Kidney epithelial cell (primary cell): ENCODE results near the gene UQCC2. TPM values are rescaled to one million over a fixed set of nuclear protein-coding genes. Genes with fewer than 3 reads are reported as not detected.

Experiments
- DNase-seq: peaks from one replicate; pipeline ENCODE4 v3.0.0-alpha.2; 2010; ENCODE audit warnings: low read depth
- H3K27me3 ChIP-seq: 2 replicates; pipeline ENCODE4 v1.6.0; 2011; ENCODE audit warnings: low read length; ENCODE audit not compliant: control insufficient read depth, insufficient read depth
- H3K36me3 ChIP-seq: 2 replicates; pipeline ENCODE4 v1.5.1; 2011; ENCODE audit warnings: low read length; ENCODE audit not compliant: control insufficient read depth, insufficient read depth
- H3K4me3 ChIP-seq: 2 replicates; pipeline ENCODE4 v1.5.1; 2011; ENCODE audit warnings: low read depth, mild to moderate bottlenecking, control low read depth, low read length
- total RNA-seq: library from RNA; depleted of rRNA; stranded (reverse); fragments of >200 nt; gene quantifications from 2 replicates; pipeline ENCODE4 v1.2.3, GENCODE V29; 2015
- TF ChIP-seq, protein P1 (sequence below): IDR thresholded peaks from 2 replicates; pipeline ENCODE4 v1.5.1; 2011; ENCODE audit warnings: mild to moderate bottlenecking, moderate library complexity, low read length, control low read depth, inconsistent platforms; ENCODE audit not compliant: insufficient read depth, poor library complexity, severe bottlenecking

The UQCC2 gene
- total RNA-seq, 1 donor from 2014 or later, result 38.4 TPM

DNA sequence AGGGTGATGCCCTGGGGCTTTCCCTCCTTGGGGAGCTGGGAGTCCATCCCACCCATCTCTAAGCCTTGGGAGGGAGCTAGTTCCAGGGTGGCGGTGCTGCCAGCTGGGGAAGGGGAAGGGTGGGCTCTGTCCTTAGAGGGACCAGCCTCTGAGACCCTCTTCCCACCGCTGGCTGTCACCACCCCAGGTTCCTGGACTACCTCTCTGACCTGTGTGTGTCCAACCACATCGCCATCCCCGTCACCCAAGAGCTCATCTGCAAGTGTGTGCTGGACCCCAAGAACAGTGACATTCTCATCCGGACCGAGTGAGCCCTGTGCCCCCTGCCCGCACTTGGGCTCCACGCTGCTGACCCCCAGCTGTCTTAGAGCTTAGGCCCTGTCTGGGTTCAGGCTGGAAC, 43.2 kb downstream of the UQCC2 start:
- no peak for DNase-seq
- Histone ChIP-seq H3K4me3 (no peak overlapping the region), H3K27me3 (no peaks in the 10 kb centered on the region), H3K36me3 (peaks cover 6% of the 10 kb centered on the region)
- TF ChIP-seq, protein P1, sequence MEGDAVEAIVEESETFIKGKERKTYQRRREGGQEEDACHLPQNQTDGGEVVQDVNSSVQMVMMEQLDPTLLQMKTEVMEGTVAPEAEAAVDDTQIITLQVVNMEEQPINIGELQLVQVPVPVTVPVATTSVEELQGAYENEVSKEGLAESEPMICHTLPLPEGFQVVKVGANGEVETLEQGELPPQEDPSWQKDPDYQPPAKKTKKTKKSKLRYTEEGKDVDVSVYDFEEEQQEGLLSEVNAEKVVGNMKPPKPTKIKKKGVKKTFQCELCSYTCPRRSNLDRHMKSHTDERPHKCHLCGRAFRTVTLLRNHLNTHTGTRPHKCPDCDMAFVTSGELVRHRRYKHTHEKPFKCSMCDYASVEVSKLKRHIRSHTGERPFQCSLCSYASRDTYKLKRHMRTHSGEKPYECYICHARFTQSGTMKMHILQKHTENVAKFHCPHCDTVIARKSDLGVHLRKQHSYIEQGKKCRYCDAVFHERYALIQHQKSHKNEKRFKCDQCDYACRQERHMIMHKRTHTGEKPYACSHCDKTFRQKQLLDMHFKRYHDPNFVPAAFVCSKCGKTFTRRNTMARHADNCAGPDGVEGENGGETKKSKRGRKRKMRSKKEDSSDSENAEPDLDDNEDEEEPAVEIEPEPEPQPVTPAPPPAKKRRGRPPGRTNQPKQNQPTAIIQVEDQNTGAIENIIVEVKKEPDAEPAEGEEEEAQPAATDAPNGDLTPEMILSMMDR, result no peak

- Histone ChIP-seq H3K27me3 (no peaks in the 10 kb centered on the region), H3K4me3 (no peak overlapping the region), H3K36me3 (peaks cover 6% of the 10 kb centered on the region)
- TF ChIP-seq, protein P1, result no peak
- DNase-seq, result no peak
These were observed 43.7 kb downstream of the UQCC2 start for GRCh38 chr6:33667776-33668175.

DNA sequence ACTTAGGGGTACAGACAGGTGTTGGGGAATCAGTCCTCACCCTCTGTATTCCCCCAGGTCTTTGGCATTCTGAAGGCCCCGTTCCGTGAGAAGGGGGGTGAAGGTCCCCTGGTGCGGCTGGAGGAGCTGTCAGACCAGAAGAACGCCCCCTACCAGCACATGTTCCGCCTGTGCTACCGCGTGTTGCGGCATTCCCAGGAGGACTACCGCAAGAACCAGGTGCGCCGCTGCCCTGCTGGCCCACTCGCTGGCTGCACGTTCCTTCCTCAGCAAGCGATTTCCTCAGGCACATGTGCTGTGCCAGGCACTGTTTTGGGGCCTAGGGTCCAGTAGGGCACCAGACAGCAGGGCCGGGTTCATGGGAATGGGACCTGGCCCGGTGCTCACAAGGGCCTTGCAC, 44.4 kb downstream of the UQCC2 start:
- DNase-seq, result no peak
- TF ChIP-seq, protein P1, result no peak
- peaks cover 6% of the 10 kb centered on the region for H3K36me3 ChIP-seq

DNA sequence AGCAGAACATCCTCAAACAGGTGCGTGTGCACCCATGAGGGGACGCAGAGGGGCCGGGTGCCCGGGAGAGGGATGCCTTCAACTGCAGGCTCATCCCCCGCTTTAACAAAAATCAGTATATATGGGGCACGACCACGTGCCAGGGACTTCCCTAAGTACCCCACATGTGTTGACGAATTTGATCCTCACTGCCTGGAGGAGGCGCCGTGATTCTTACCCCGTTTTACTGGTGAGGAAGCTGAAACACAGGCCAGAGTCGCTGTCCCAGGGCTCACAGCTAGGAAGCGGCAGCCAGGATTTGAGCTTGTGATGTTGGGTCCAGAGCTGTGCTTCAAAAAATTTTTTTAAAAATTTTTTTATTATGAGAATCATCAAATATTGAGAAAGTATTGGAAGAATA, 45.5 kb downstream of the UQCC2 start:
- DNase-seq, result no peak
- Histone ChIP-seq H3K27me3 (no peaks in the 10 kb centered on the region), H3K36me3 (peaks cover 7% of the 10 kb centered on the region), H3K4me3 (no peak overlapping the region)
- TF ChIP-seq, protein P1, result no peak

More for the DNA sequence above, 44.4 kb downstream of the UQCC2 start:
- H3K4me3 ChIP-seq, result no peak overlapping the region
- H3K27me3 ChIP-seq, result no peaks in the 10 kb centered on the region

GRCh38 chr6:33664506-33665057, 46.9 kb downstream of the UQCC2 start:
- DNase-seq, result no peak
- Histone ChIP-seq H3K36me3 (peaks cover 7% of the 10 kb centered on the region), H3K27me3 (no peaks in the 10 kb centered on the region), H3K4me3 (no peak overlapping the region)
- TF ChIP-seq, protein P1, result no peak
